Activated naive CD4-positive, alpha-beta T cell treated with anti-CD3 and anti-CD28 coated beads for 36 hours (primary cell): Measurements from ENCODE around the gene SERTAD1. TPM values are rescaled to one million over a fixed set of nuclear protein-coding genes. Genes with fewer than 3 reads are reported as not detected.
A peak's percentile ranks its signal among the peaks of the same experiment; 100 is the strongest.
"Not testable (repeated sequence)": the region's sequence is repeated elsewhere in the genome, so short reads cannot be mapped to it uniquely, and the experiment has no call there.

Experiments
- CTCF ChIA-PET: fragments of 350-600 bp; sonication (Branson Sonifier 250); formaldehyde crosslinking; loops from one replicate; lab custom pipeline; 2021; ENCODE audit warnings: antibody characterized with exemption; lab: Charles Lee
- DNase-seq: peaks from one replicate; pipeline ENCODE4 v3.0.0-alpha.2; 2020
- H3K27ac Mint-ChIP-seq: one replicate; pipeline ENCODE4 v1.8.0; 2021; ENCODE audit warnings: mild to moderate bottlenecking, mixed read lengths
- H3K27me3 Mint-ChIP-seq: one replicate; pipeline ENCODE4 v1.8.0; 2021; ENCODE audit warnings: low read depth, mixed read lengths
- H3K36me3 Mint-ChIP-seq: one replicate; pipeline ENCODE4 v1.8.0; 2021; ENCODE audit warnings: low read depth, mixed read lengths
- H3K4me1 Mint-ChIP-seq: one replicate; pipeline ENCODE4 v1.8.0; 2021; ENCODE audit warnings: low read depth, mixed read lengths
- H3K4me3 Mint-ChIP-seq: one replicate; pipeline ENCODE4 v1.8.0; 2021; ENCODE audit warnings: mild to moderate bottlenecking, moderate library complexity, mixed read lengths
- H3K9me3 Mint-ChIP-seq: one replicate; pipeline ENCODE4 v1.8.0; 2021; ENCODE audit warnings: mixed read lengths
- intact Hi-C: fragments of 100-400 bp; cut with micrococcal nuclease; formaldehyde crosslinking; loops from one replicate; pipeline ENCODE4 v1.15.1; 2023
- total RNA-seq, 2 experiments: library from RNA; stranded (reverse); gene quantifications; one replicate each; pipeline ENCODE4 v1.2.3, GENCODE V29; 2021

The SERTAD1 gene
- total RNA-seq, 2 experiments from 2014 or later: 8.8 to 9.2 TPM

- CTCF ChIA-PET: interaction anchor here (1.3 to 3.0 kb wide), 2 partner anchors 11 to 16 kb away, joined by 3 to 14 read pairs; partner anchors contain the start of gene SERTAD1
- H3K27ac Mint-ChIP-seq: no peak overlapping the region
- intact Hi-C loops: no loop called here
Observed at GRCh38 chr19:40410030-40410389, 15.8 kb downstream of the SERTAD1 start.

GRCh38 chr19:40408598-40408925 is 17.2 kb downstream of the SERTAD1 start:
- H3K36me3 Mint-ChIP-seq, H3K4me3 Mint-ChIP-seq, H3K4me1 Mint-ChIP-seq, intact Hi-C loops, DNase-seq, H3K9me3 Mint-ChIP-seq, H3K27ac Mint-ChIP-seq, H3K27me3 Mint-ChIP-seq: not testable (repeated sequence)
- CTCF ChIA-PET: interaction anchor here (0.5 to 2.4 kb wide), 2 partner anchors 12 to 103 kb away, joined by 5 to 10 read pairs; no protein-coding TSS in a partner anchor

More at GRCh38 chr19:40410030-40410389, 15.8 kb downstream of the SERTAD1 start:
- Mint-ChIP-seq H3K27me3 (no peaks in the 10 kb centered on the region), H3K36me3 (no peaks in the 10 kb centered on the region), H3K9me3 (no peaks in the 10 kb centered on the region), H3K4me1 (peaks cover 2% of the 10 kb centered on the region), H3K4me3 (no peak overlapping the region)
- no peak for DNase-seq

- Mint-ChIP-seq H3K4me1 (peaks cover 8% of the 10 kb centered on the region), H3K9me3 (no peaks in the 10 kb centered on the region), H3K36me3 (no peaks in the 10 kb centered on the region), H3K27ac (no peak overlapping the region), H3K27me3 (no peaks in the 10 kb centered on the region), H3K4me3 (no peak overlapping the region)
- no peak for DNase-seq
- CTCF ChIA-PET: interaction anchor here (0.5 to 2.4 kb wide), 3 partner anchors 13 to 103 kb away, joined by 3 to 10 read pairs (median 5); no protein-coding TSS in a partner anchor
- intact Hi-C loops: no loop called here
Observed at GRCh38 chr19:40407714-40408597, 17.8 kb downstream of the SERTAD1 start.

GRCh38 chr19:40403262-40403984 is 22.4 kb downstream of the SERTAD1 start:
- Mint-ChIP-seq H3K36me3 (no peaks in the 10 kb centered on the region), H3K4me1 (peaks cover 13% of the 10 kb centered on the region), H3K27ac (peak overlapping the region; percentile 65), H3K9me3 (no peaks in the 10 kb centered on the region), H3K27me3 (no peaks in the 10 kb centered on the region), H3K4me3 (peak overlapping the region; percentile 83)
- intact Hi-C loops: loop anchor here (1.0 kb wide), 2 partner anchors 55 to 118 kb away; partner anchors contain the start of genes AKT2, C19orf47 and PLD3
- CTCF ChIA-PET: interaction anchor here (0.6 to 1.6 kb wide), 6 partner anchors 16 to 193 kb away, joined by 3 to 5 read pairs (median 3); no protein-coding TSS in a partner anchor
- peak; percentile 91 for DNase-seq

GRCh38 chr19:40400559-40400958 is 25.2 kb downstream of the SERTAD1 start:
- H3K27me3 Mint-ChIP-seq: no peaks in the 10 kb centered on the region
- H3K36me3 Mint-ChIP-seq: no peaks in the 10 kb centered on the region
- intact Hi-C loops: no loop called here
- no peaks in the 10 kb centered on the region for H3K9me3 Mint-ChIP-seq
- peaks cover 15% of the 10 kb centered on the region for H3K4me1 Mint-ChIP-seq
- H3K27ac Mint-ChIP-seq: no peak overlapping the region
- DNase-seq: no peak
- H3K4me3 Mint-ChIP-seq: no peak overlapping the region
- CTCF ChIA-PET: no interaction called here

GRCh38 chr19:40398417-40399131 is 27.2 kb downstream of the SERTAD1 start:
- intact Hi-C loops: no loop called here
- peaks cover 14% of the 10 kb centered on the region for H3K4me1 Mint-ChIP-seq
- no peaks in the 10 kb centered on the region for H3K27me3 Mint-ChIP-seq
- H3K36me3 Mint-ChIP-seq: no peaks in the 10 kb centered on the region
- peak; percentile 78 for DNase-seq
- H3K27ac Mint-ChIP-seq: no peak overlapping the region
- CTCF ChIA-PET: no interaction called here
- H3K4me3 Mint-ChIP-seq: no peak overlapping the region
- H3K9me3 Mint-ChIP-seq: no peaks in the 10 kb centered on the region

GRCh38 chr19:40397568-40397906 is 28.3 kb downstream of the SERTAD1 start:
- H3K9me3 Mint-ChIP-seq: no peaks in the 10 kb centered on the region
- CTCF ChIA-PET: no interaction called here
- H3K36me3 Mint-ChIP-seq: no peaks in the 10 kb centered on the region
- no peak overlapping the region for H3K27ac Mint-ChIP-seq
- H3K4me1 Mint-ChIP-seq: peaks cover 10% of the 10 kb centered on the region
- no peaks in the 10 kb centered on the region for H3K27me3 Mint-ChIP-seq
- intact Hi-C loops: no loop called here
- DNase-seq: no peak
- H3K4me3 Mint-ChIP-seq: no peak overlapping the region

- Mint-ChIP-seq H3K4me1 (peaks cover 10% of the 10 kb centered on the region), H3K9me3 (no peaks in the 10 kb centered on the region), H3K36me3 (no peaks in the 10 kb centered on the region), H3K27me3 (no peaks in the 10 kb centered on the region), H3K4me3 (no peak overlapping the region), H3K27ac (no peak overlapping the region)
- intact Hi-C loops: no loop called here
- no peak for DNase-seq
- CTCF ChIA-PET: interaction anchor here (0.6 to 1.2 kb wide), 3 partner anchors 92 to 238 kb away, joined by 3 read pairs; no protein-coding TSS in a partner anchor
Observed at GRCh38 chr19:40396886-40397567, 28.8 kb downstream of the SERTAD1 start.

GRCh38 chr19:40395956-40396355 is 29.8 kb downstream of the SERTAD1 start:
- intact Hi-C loops: no loop called here
- DNase-seq: no peak
- Mint-ChIP-seq H3K4me1 (peaks cover 10% of the 10 kb centered on the region), H3K9me3 (no peaks in the 10 kb centered on the region), H3K27me3 (no peaks in the 10 kb centered on the region), H3K4me3 (no peak overlapping the region), H3K27ac (no peak overlapping the region), H3K36me3 (no peaks in the 10 kb centered on the region)
- CTCF ChIA-PET: interaction anchor here (0.7 to 1.3 kb wide), 4 partner anchors 90 to 329 kb away, joined by 3 read pairs; no protein-coding TSS in a partner anchor

- DNase-seq: no peak
- H3K27me3 Mint-ChIP-seq: no peaks in the 10 kb centered on the region
- H3K4me3 Mint-ChIP-seq: no peak overlapping the region
- H3K27ac Mint-ChIP-seq: no peak overlapping the region
- peaks cover 10% of the 10 kb centered on the region for H3K4me1 Mint-ChIP-seq
- H3K36me3 Mint-ChIP-seq: no peaks in the 10 kb centered on the region
- intact Hi-C loops: no loop called here
- no peaks in the 10 kb centered on the region for H3K9me3 Mint-ChIP-seq
- CTCF ChIA-PET: interaction anchor here (1.3 kb wide), 1 partner anchor 89 kb away, joined by 3 read pairs; no protein-coding TSS in a partner anchor
Observed at GRCh38 chr19:40394816-40395210, 31.0 kb downstream of the SERTAD1 start.

- H3K9me3 Mint-ChIP-seq: no peaks in the 10 kb centered on the region
- CTCF ChIA-PET: interaction anchor here (1.3 kb wide), 1 partner anchor 89 kb away, joined by 3 read pairs; no protein-coding TSS in a partner anchor
- H3K4me1 Mint-ChIP-seq: peaks cover 8% of the 10 kb centered on the region
- H3K27me3 Mint-ChIP-seq: no peaks in the 10 kb centered on the region
- intact Hi-C loops: no loop called here
- no peak for DNase-seq
- no peak overlapping the region for H3K4me3 Mint-ChIP-seq
- no peaks in the 10 kb centered on the region for H3K36me3 Mint-ChIP-seq
- no peak overlapping the region for H3K27ac Mint-ChIP-seq
Observed at GRCh38 chr19:40393894-40394815, 31.6 kb downstream of the SERTAD1 start.
